H9 (cell line): ENCODE results near the gene GSG1L. TPM values are rescaled to one million over a fixed set of nuclear protein-coding genes. Genes with fewer than 3 reads are reported as not detected.

Source experiments
- DNase-seq: peaks from one replicate; pipeline ENCODE4 v3.0.0-alpha.2; 2017
- H2AFZ ChIP-seq: one replicate; pipeline ENCODE4 v1.6.1; 2013; ENCODE audit warnings: mild to moderate bottlenecking, low read length, control low read depth, moderate library complexity
- H2AK5ac ChIP-seq: 2 replicates; pipeline ENCODE4 v1.6.1; 2013; ENCODE audit warnings: low read length, control low read depth, mixed read lengths; ENCODE audit not compliant: insufficient read length
- H2BK120ac ChIP-seq: one replicate; pipeline ENCODE4 v1.6.1; 2013; ENCODE audit warnings: low read depth, mild to moderate bottlenecking, low read length, control low read depth, inconsistent platforms; ENCODE audit not compliant: poor library complexity, severe bottlenecking
- H2BK12ac ChIP-seq: 2 replicates; pipeline ENCODE4 v1.6.1; 2013; ENCODE audit warnings: low read length, control low read depth, mixed read lengths, low read depth; ENCODE audit not compliant: insufficient read length
- H2BK15ac ChIP-seq: 2 replicates; pipeline ENCODE4 v1.6.1; 2013; ENCODE audit warnings: low read depth, low read length, control low read depth
- H2BK20ac ChIP-seq: one replicate; pipeline ENCODE4 v1.6.1; 2013; ENCODE audit warnings: low read depth, mild to moderate bottlenecking, low read length, control low read depth, inconsistent platforms; ENCODE audit not compliant: poor library complexity, severe bottlenecking
- H2BK5ac ChIP-seq: 2 replicates; pipeline ENCODE4 v1.6.1; 2013; ENCODE audit warnings: low read length, control low read depth, mixed read lengths; ENCODE audit not compliant: insufficient read length
- H3K14ac ChIP-seq: 2 replicates; pipeline ENCODE4 v1.6.1; 2013; ENCODE audit warnings: low read length, control low read depth; ENCODE audit not compliant: insufficient read depth
- H3K18ac ChIP-seq: 2 replicates; pipeline ENCODE4 v1.6.1; 2013; ENCODE audit warnings: low read depth, mild to moderate bottlenecking, mixed read lengths, low read length, control low read depth; ENCODE audit not compliant: insufficient read length
- H3K23ac ChIP-seq: 2 replicates; pipeline ENCODE4 v1.6.1; 2013; ENCODE audit warnings: low read length, control low read depth, mixed read lengths, low read depth; ENCODE audit not compliant: insufficient read length
- H3K23me2 ChIP-seq: 2 replicates; pipeline ENCODE4 v1.6.1; 2013; ENCODE audit warnings: low read depth, mild to moderate bottlenecking, mixed read lengths, low read length, control low read depth; ENCODE audit not compliant: insufficient read length, poor library complexity, severe bottlenecking
- H3K27ac ChIP-seq: 2 replicates; pipeline ENCODE4 v1.5.1; 2013; ENCODE audit warnings: low read length, control low read depth, mixed read lengths, low read depth; ENCODE audit not compliant: insufficient read length
- H3K27me3 ChIP-seq: 2 replicates; pipeline ENCODE4 v1.6.1; 2013; ENCODE audit warnings: low read length, control low read depth, inconsistent platforms; ENCODE audit not compliant: insufficient read depth
- H3K4ac ChIP-seq: 2 replicates; pipeline ENCODE4 v1.6.1; 2013; ENCODE audit warnings: low read depth, mild to moderate bottlenecking, control low read depth, inconsistent platforms, low read length, moderate library complexity
- H3K4me1 ChIP-seq: 2 replicates; pipeline ENCODE4 v1.6.1; 2013; ENCODE audit warnings: low read length, control low read depth, inconsistent platforms; ENCODE audit not compliant: insufficient read depth
- H3K4me2 ChIP-seq: 2 replicates; pipeline ENCODE4 v1.6.1; 2013; ENCODE audit warnings: low read length, control low read depth, mixed read lengths; ENCODE audit not compliant: insufficient read length, insufficient read depth
- H3K56ac ChIP-seq: 2 replicates; pipeline ENCODE4 v1.6.1; 2013; ENCODE audit warnings: low read depth, mild to moderate bottlenecking, mixed read lengths, low read length, control low read depth; ENCODE audit not compliant: insufficient read length
- H3K79me1 ChIP-seq: 2 replicates; pipeline ENCODE4 v1.6.1; 2013; ENCODE audit warnings: low read depth, mild to moderate bottlenecking, moderate library complexity, low read length, control low read depth, inconsistent platforms; ENCODE audit not compliant: insufficient read depth, poor library complexity, severe bottlenecking
- H3K79me2 ChIP-seq: 2 replicates; pipeline ENCODE4 v1.6.1; 2013; ENCODE audit warnings: low read length, control low read depth, inconsistent platforms; ENCODE audit not compliant: insufficient read depth
- H3K9ac ChIP-seq: 2 replicates; pipeline ENCODE4 v1.6.1; 2013; ENCODE audit warnings: low read length, control low read depth, mixed read lengths; ENCODE audit not compliant: insufficient read length; ENCODE audit errors: extremely low read depth
- H3K9me3 ChIP-seq: one replicate; pipeline ENCODE4 v1.6.1; 2013; ENCODE audit warnings: low read depth, low read length, inconsistent platforms; ENCODE audit not compliant: control insufficient read depth
- H3T11ph ChIP-seq: one replicate; pipeline ENCODE4 v1.6.1; 2013; ENCODE audit warnings: mild to moderate bottlenecking, low read length, control low read depth, inconsistent platforms
- H4K20me1 ChIP-seq: one replicate; pipeline ENCODE4 v1.6.1; 2013; ENCODE audit not compliant: control insufficient read depth, insufficient read length, insufficient read depth
- H4K5ac ChIP-seq: 2 replicates; pipeline ENCODE4 v1.6.1; 2013; ENCODE audit warnings: low read depth, mild to moderate bottlenecking, mixed read lengths, low read length, control low read depth; ENCODE audit not compliant: insufficient read length
- H4K8ac ChIP-seq: replicated peaks from 2 replicates; pipeline ENCODE4 v1.6.1; 2013; ENCODE audit warnings: low read length, control low read depth, mixed read lengths, low read depth; ENCODE audit not compliant: insufficient read length
- H4K91ac ChIP-seq: 2 replicates; pipeline ENCODE4 v1.6.1; 2013; ENCODE audit warnings: low read depth, mild to moderate bottlenecking, moderate library complexity, mixed read lengths, low read length, control low read depth; ENCODE audit not compliant: insufficient read length
- H3K27ac Mint-ChIP-seq, 3 experiments: 2 replicates in 2 of 3; 3 replicates in 1 of 3; pipeline ENCODE4 v1.8.0; 2020 to 2021; ENCODE audit warnings: mixed read lengths in 3 of 3, mild to moderate bottlenecking in 1 of 3, moderate library complexity in 1 of 3
- H3K27me3 Mint-ChIP-seq: 2 replicates; pipeline ENCODE4 v1.8.0; 2021; ENCODE audit warnings: low read depth, mild to moderate bottlenecking, moderate library complexity, mixed read lengths
- H3K36me3 Mint-ChIP-seq, 3 experiments: 2 replicates in 2 of 3; 3 replicates in 1 of 3; pipeline ENCODE4 v1.8.0; 2020 to 2021; ENCODE audit warnings: low read depth in 3 of 3, mixed read lengths in 3 of 3; ENCODE audit not compliant: insufficient read depth in 1 of 3
- H3K4me1 Mint-ChIP-seq, 2 experiments: 2 replicates each; pipeline ENCODE4 v1.8.0; 2020; ENCODE audit warnings: mixed read lengths in 2 of 2
- H3K4me3 Mint-ChIP-seq, 2 experiments: 2 replicates in 1 of 2; 3 replicates in 1 of 2; pipeline ENCODE4 v1.8.0; 2020 to 2021; ENCODE audit warnings: mild to moderate bottlenecking in 2 of 2, mixed read lengths in 2 of 2, moderate library complexity in 1 of 2
- H3K9me3 Mint-ChIP-seq, 2 experiments: 2 replicates in 1 of 2; 3 replicates in 1 of 2; pipeline ENCODE4 v1.8.0; 2020; ENCODE audit warnings: mild to moderate bottlenecking in 2 of 2, mixed read lengths in 2 of 2, moderate library complexity in 1 of 2
- CTCF ChIP-seq: fragments of 200-600 bp; sonication (generic); conservative IDR thresholded peaks from 3 replicates; pipeline ENCODE4 v1.8.0; 2021; ENCODE audit warnings: antibody characterized with exemption, mild to moderate bottlenecking
- WGBS: extraction: QIAGEN DNeasy Blood & Tissue Kit; methylation state at CpG from one replicate; pipeline ENCODE4 v1.1.7; 2013; ENCODE audit warnings: missing lambda C conversion rate, low lambda C conversion rate, mixed read lengths; ENCODE audit not compliant: insufficient read length; ENCODE audit errors: extremely low coverage; 5-methylcytosine and 5-hydroxymethylcytosine counted together
- total RNA-seq: library from RNA; stranded (reverse); gene quantifications from 2 replicates; pipeline ENCODE4 v1.2.1, GENCODE V29; 2021

Gene GSG1L
- total RNA-seq, 1 experiment from 2014 or later, result 0.35 TPM

- Histone ChIP-seq H3K23ac (no peak overlapping the region), H3K27ac (no peak overlapping the region), H3K56ac (no peak overlapping the region), H2AFZ (no peak overlapping the region), H3K9ac (no peak overlapping the region), H3K27me3 (no peaks in the 10 kb centered on the region), H3K4me1 (peaks cover 3% of the 10 kb centered on the region; the same call in 1 of the 2 replicates), H3K9me3 (no peaks in the 10 kb centered on the region), H2BK12ac (no peak overlapping the region), H2AK5ac (no peak overlapping the region), H3K18ac (no peak overlapping the region), H2BK15ac (no peak overlapping the region), H3K4ac (no peak overlapping the region), H3K23me2 (no peaks in the 10 kb centered on the region), H4K20me1 (no peaks in the 10 kb centered on the region), H4K5ac (no peak overlapping the region), H3K79me1 (no peaks in the 10 kb centered on the region), H3K14ac (no peak overlapping the region), H2BK120ac (no peak overlapping the region), H3K4me2 (no peak overlapping the region), H3K79me2 (no peaks in the 10 kb centered on the region), H2BK5ac (no peak overlapping the region), H4K8ac (no peak overlapping the region), H3T11ph (no peak overlapping the region), H4K91ac (no peak overlapping the region), H2BK20ac (no peak overlapping the region)
- Mint-ChIP-seq H3K9me3 (peaks cover under 1 to 1% of the 10 kb centered on the region in 2 experiments; a peak in 2 of 5 replicates), H3K36me3 (no peaks in the 10 kb centered on the region), H3K27ac (no peak overlapping the region), H3K27me3 (peaks cover 3% of the 10 kb centered on the region; the same call in 1 of the 2 replicates), H3K4me3 (no peak overlapping the region), H3K4me1 (peaks cover 13 to 43% of the 10 kb centered on the region in 2 experiments)
- WGBS, result no CpG with 5 or more reads among the region's 13 CpGs
- no peak for DNase-seq
- TF ChIP-seq CTCF, result no peak
Measured at GRCh38 chr16:27852681-27853080, 210.8 kb downstream of the GSG1L start.
